ENCODE data around the gene CXorf58.

Gene CXorf58

GRCh38 chrX:23901805-23902204 lies 6.0 kb upstream of the CXorf58 start:
- DNase-seq = peak; percentile 69

GRCh38 chrX:23902419-23902818 lies 5.4 kb upstream of the CXorf58 start:
- peak; percentile 31 for DNase-seq

- DNase-seq = no peak
These were observed 3.7 kb upstream of the CXorf58 start for GRCh38 chrX:23904096-23904495.

GRCh38 chrX:23907111-23907497 lies 702 bp upstream of the CXorf58 start:
- DNase-seq = no peak

GRCh38 chrX:23908219-23909004 lies 606 bp downstream of the CXorf58 start:
- no peak for DNase-seq

GRCh38 chrX:23911126-23911835 lies 3.5 kb downstream of the CXorf58 start:
- DNase-seq = no peak

- DNase-seq = no peak
These were observed 11.3 kb downstream of the CXorf58 start for GRCh38 chrX:23919148-23919547.

- no peak for DNase-seq
These were observed 12.0 kb downstream of the CXorf58 start for GRCh38 chrX:23919706-23920320.

- no peak for DNase-seq
These were observed 18.2 kb downstream of the CXorf58 start for GRCh38 chrX:23926015-23926414.

GRCh38 chrX:23930894-23931604 lies 23.2 kb downstream of the CXorf58 start:
- DNase-seq = no peak

- DNase-seq = no peak
These were observed 24.2 kb downstream of the CXorf58 start for GRCh38 chrX:23932046-23932445.

- DNase-seq = no peak
These were observed 27.3 kb downstream of the CXorf58 start for GRCh38 chrX:23935106-23935505.

- DNase-seq = no peak
These were observed 28.4 kb downstream of the CXorf58 start for GRCh38 chrX:23936180-23936579.

- DNase-seq = no peak
These were observed 29.3 kb downstream of the CXorf58 start for GRCh38 chrX:23937100-23937499.

GRCh38 chrX:23938690-23939089 lies 30.9 kb downstream of the CXorf58 start:
- DNase-seq = no peak

GRCh38 chrX:23939203-23939602 lies 31.4 kb downstream of the CXorf58 start:
- DNase-seq = no peak

GRCh38 chrX:23944234-23944633 lies 36.4 kb downstream of the CXorf58 start:
- DNase-seq = no peak

- DNase-seq = no peak
These were observed 37.4 kb downstream of the CXorf58 start for GRCh38 chrX:23945206-23945605.

- no peak for DNase-seq
These were observed 44.6 kb downstream of the CXorf58 start for GRCh38 chrX:23952391-23952790.

- DNase-seq = no peak
These were observed 45.4 kb downstream of the CXorf58 start for GRCh38 chrX:23952984-23953907.

- DNase-seq = no peak
These were observed 46.1 kb downstream of the CXorf58 start for GRCh38 chrX:23953908-23954269.

GRCh38 chrX:23954396-23954795 lies 46.6 kb downstream of the CXorf58 start:
- no peak for DNase-seq

All from DMS153 (cell line).